ENCODE measurements around the gene IRAK4.

The IRAK4 gene

DNA sequence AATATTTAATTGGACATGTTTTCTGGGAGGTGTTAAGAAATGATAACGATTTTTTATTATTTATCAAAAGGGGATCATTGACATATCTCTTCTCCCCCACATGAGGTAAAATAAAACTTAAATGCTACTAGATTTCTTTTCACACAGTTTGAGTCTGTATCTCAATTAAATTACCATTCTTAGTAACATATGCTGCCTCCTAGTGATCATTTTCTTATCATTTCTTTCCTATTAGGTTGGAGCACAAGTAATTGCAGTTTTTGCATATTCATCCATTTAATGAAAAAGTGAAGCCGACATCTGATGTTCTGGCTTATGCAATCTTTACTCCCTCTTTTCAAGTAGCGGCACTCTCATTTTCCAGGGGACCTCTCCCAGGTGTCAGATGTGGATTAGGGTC, 25.1 kb upstream of the IRAK4 start:
- H3K4me3 ChIP-seq (ENCODE audit: low read depth, low read length) = no peak overlapping the region
- TF ChIP-seq, protein P1, sequence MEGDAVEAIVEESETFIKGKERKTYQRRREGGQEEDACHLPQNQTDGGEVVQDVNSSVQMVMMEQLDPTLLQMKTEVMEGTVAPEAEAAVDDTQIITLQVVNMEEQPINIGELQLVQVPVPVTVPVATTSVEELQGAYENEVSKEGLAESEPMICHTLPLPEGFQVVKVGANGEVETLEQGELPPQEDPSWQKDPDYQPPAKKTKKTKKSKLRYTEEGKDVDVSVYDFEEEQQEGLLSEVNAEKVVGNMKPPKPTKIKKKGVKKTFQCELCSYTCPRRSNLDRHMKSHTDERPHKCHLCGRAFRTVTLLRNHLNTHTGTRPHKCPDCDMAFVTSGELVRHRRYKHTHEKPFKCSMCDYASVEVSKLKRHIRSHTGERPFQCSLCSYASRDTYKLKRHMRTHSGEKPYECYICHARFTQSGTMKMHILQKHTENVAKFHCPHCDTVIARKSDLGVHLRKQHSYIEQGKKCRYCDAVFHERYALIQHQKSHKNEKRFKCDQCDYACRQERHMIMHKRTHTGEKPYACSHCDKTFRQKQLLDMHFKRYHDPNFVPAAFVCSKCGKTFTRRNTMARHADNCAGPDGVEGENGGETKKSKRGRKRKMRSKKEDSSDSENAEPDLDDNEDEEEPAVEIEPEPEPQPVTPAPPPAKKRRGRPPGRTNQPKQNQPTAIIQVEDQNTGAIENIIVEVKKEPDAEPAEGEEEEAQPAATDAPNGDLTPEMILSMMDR (IDR thresholded peaks at IDR 0.05; ENCODE audit: low read depth, low read length) = no peak

DNA sequence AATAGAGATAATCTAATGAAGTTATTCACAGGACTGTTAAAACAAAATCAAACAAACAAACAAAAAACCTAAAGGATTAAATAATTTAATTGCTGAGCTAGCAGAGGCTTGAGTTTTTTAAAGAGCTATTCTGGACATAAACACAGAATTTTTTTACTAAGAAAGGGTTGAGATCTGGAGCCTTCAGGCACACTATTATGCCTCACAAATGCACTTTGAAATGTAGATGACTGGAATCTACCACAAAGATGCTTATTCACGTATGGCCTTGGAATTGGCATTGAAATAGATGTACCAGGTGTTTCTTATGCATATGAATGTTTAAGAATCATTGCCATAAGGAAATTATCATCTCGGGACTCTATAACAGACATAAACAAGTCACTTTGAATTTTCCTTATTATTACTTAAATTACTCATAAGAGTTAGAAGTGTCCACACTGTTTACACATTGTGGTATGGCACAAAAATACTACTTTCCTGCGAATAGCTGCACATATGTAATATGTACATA, 21.8 kb upstream of the IRAK4 start:
- H3K4me3 ChIP-seq (ENCODE audit: low read depth, low read length) = no peak overlapping the region
- TF ChIP-seq, protein P1 (IDR thresholded peaks at IDR 0.05; ENCODE audit: low read depth, low read length) = no peak

DNA sequence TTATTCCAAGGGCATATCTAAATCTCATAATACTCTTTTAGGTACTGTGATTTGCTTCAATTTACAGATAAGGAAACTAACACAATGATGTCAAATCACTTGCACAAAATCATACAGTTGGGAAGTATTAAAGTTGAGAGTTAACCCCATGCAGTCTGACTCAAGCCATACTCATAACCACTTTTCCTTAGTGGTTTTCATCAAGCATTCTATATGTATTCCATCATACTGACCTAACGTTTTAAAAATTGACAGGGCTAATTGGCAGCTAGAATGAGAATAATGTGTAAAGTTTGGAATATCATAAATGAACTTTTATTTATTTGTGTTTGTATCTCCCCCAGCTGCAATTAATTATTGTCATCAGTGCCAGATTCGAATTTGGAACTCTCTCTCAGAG, 21.1 kb upstream of the IRAK4 start:
- TF ChIP-seq, protein P1 (IDR thresholded peaks at IDR 0.05; ENCODE audit: low read depth, low read length) = no peak
- H3K4me3 ChIP-seq (ENCODE audit: low read depth, low read length) = no peak overlapping the region

DNA sequence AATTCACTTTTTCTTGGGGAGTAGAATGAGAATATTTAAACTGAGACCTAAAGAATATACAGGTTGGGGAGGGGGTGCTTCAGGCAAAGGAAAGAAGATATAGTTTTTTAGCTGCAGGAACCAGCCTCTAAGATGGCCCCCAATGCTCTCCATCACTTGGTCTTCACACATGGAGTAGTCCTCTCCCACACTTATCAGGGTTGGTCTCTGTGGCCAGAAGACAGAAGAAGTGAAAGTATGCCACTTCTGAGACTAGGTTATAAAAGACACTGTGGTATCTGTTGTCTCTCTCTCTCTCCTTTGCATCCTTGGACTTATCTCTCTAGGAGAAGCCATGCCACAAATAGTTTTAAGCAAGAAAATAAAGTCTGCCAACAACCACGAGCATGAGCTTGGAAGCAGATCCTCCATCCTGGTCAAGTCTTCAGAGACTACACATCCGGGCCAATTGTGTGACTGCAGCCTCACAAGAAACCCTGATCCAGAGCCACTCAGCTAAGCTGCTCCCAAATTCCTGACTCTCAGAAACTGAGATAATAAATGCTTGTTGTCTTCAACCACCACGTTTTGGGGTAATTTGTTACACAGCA, 18.1 kb upstream of the IRAK4 start:
- TF ChIP-seq, protein P1 (IDR thresholded peaks at IDR 0.05; ENCODE audit: low read depth, low read length) = no peak
- no peak overlapping the region for H3K4me3 ChIP-seq (ENCODE audit: low read depth, low read length)

DNA sequence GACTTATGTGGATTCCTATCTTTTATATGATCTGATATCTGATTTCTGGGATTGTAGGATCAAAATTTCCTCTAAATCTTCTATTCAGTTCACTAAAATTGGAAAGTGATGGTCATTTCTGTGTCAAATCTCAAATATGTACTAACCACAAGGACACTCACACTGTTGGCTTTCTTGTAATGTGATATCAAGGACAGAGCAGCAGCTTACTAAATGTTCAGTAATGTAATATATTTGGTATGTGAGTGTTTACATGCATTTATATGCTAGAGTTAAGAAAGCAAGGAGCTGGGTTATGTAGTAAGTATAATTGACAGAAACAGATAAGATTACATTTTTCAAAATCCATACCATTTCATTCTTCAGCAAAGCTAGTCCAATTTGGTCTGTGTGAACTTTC, 16.6 kb upstream of the IRAK4 start:
- TF ChIP-seq, protein P1 (IDR thresholded peaks at IDR 0.05; ENCODE audit: low read depth, low read length) = no peak

DNA sequence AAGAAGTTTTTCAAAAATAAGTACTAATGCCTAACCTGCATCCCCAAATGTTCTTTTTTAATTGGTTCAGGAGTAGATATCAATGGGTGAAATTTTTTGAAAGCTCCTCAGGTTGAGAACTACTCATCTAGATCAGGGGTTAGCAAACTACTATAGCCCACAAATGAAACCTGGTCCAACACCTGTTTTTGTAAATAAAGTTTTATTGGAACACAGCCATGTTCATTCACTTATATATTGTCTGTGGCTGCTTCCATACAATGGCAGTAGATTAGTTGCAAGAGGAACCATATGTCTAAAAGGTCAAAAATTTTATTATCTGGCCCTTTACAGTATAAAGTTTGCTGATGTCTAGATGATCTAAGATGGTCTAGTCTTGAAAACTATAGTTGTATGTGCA, 13.9 kb upstream of the IRAK4 start:
- no peak overlapping the region for H3K4me3 ChIP-seq (ENCODE audit: low read depth, low read length)
- TF ChIP-seq, protein P1 (IDR thresholded peaks at IDR 0.05; ENCODE audit: low read depth, low read length) = no peak

More for the DNA sequence above, 16.6 kb upstream of the IRAK4 start:
- no peak overlapping the region for H3K4me3 ChIP-seq (ENCODE audit: low read depth, low read length)

DNA sequence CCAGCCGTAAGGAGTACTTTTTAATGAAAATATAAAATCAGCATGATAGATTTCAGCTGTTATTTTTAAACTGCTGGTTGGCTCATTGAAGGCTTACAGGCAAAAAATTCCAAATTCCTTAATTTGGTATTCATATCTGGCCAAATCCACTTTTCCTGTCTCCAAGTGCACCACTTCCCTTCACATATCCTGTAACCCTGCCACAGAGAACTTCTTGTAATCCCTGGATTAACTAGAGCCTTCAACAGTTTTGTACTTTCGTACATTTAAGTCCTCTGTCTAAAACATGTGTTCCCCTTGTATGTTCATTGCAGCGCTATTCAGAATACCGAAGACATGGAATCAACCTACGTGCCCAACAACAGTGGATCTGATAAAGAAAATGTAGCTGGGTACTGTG, 9.7 kb upstream of the IRAK4 start:
- TF ChIP-seq, protein P1 (IDR thresholded peaks at IDR 0.05; ENCODE audit: low read depth, low read length) = no peak
- no peak overlapping the region for H3K4me3 ChIP-seq (ENCODE audit: low read depth, low read length)
